Measurements from ENCODE around the gene GBF1.
A peak's percentile ranks its signal among the peaks of the same experiment; 100 is the strongest.

Gene GBF1

GRCh38 chr10:102396730-102397151 is 151.4 kb downstream of the GBF1 start:
- no peak for DNase-seq

- no peak for DNase-seq
These were observed 152.2 kb downstream of the GBF1 start for GRCh38 chr10:102397222-102398171.

- no peak for DNase-seq
These were observed 153.1 kb downstream of the GBF1 start for GRCh38 chr10:102398172-102399020.

- peak; percentile 93 for DNase-seq
These were observed 154.1 kb downstream of the GBF1 start for GRCh38 chr10:102399217-102400021.

- no peak for DNase-seq
These were observed 154.7 kb downstream of the GBF1 start for GRCh38 chr10:102400076-102400475.

GRCh38 chr10:102400598-102401341 is 155.4 kb downstream of the GBF1 start:
- DNase-seq = no peak

- no peak for DNase-seq
These were observed 156.0 kb downstream of the GBF1 start for GRCh38 chr10:102401342-102401654.

GRCh38 chr10:102401735-102402511 is 156.6 kb downstream of the GBF1 start:
- no peak for DNase-seq

- DNase-seq = peak; percentile 58
These were observed 157.2 kb downstream of the GBF1 start for GRCh38 chr10:102402512-102402896.

- DNase-seq = peak; percentile 59
These were observed 157.8 kb downstream of the GBF1 start for GRCh38 chr10:102403115-102403514.

GRCh38 chr10:102404361-102405107 is 159.2 kb downstream of the GBF1 start:
- DNase-seq = peak; percentile 60

GRCh38 chr10:102405108-102405571 is 159.8 kb downstream of the GBF1 start:
- DNase-seq = no peak

- DNase-seq = peak; percentile 58
These were observed 160.3 kb downstream of the GBF1 start for GRCh38 chr10:102405632-102406031.

- DNase-seq = no peak
These were observed 161.5 kb downstream of the GBF1 start for GRCh38 chr10:102406815-102407214.

GRCh38 chr10:102407425-102408130 is 162.2 kb downstream of the GBF1 start:
- peak; percentile 58 for DNase-seq

- DNase-seq = peak; percentile 61
These were observed 162.9 kb downstream of the GBF1 start for GRCh38 chr10:102408131-102408727.

GRCh38 chr10:102408728-102409603 is 163.6 kb downstream of the GBF1 start:
- DNase-seq = peak; percentile 88

Data from activated CD8-positive, alpha-beta memory T cell treated with anti-CD3 and anti-CD28 coated beads for 24 hours (primary cell).